ENCODE results near the gene RTP5.

RTP5 gene

DNA sequence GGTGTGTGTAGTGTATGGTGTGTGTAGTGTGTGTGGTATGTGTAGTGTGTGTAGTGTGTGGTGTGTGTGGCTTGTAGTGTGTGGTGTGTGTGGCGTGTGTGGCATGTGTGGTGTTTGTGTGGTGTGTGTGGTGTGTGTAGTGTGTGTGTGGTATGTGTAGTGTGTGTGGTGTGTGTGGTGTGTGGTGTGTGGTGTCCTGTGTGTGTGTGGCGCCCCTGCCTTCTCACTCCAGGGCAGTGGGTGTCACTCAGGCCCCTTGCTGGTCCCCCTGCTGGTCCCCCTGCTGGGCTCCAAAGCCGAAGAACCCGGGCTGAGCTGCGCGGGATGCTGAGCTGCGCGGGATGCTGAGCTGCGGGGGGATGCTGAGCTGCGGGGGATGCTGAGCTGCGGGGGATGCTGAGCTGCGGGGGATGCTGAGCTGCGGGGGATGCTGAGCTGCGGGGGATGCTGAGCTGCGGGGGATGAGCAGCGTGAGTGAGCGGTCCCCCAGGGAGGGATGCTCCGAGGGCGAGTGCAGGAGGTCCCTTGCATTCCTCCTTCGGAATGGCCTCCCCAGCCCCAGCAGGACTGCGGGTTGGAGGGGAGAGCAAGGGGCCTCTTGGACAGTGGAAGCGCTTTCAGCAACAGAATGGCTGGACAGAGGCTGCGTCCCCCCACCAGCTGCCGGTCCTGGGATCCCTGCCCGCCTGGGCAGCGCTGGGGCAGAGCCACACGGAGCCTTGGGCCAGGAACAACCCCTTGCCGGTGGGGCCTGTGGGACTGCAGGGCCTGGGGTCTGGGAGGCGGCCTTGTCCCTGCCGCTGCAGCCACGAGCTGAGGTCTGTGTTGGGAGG, 3.4 kb upstream of the RTP5 start:
- TF ChIP-seq TCF12 (IDR thresholded peaks at IDR 0.05; ENCODE audit: low read depth) (no peak), NFIC (IDR thresholded peaks at IDR 0.05) (no peak), YY1 (IDR thresholded peaks at IDR 0.05; ENCODE audit: low read depth) (no peak)
- TF ChIP-seq, protein P1, sequence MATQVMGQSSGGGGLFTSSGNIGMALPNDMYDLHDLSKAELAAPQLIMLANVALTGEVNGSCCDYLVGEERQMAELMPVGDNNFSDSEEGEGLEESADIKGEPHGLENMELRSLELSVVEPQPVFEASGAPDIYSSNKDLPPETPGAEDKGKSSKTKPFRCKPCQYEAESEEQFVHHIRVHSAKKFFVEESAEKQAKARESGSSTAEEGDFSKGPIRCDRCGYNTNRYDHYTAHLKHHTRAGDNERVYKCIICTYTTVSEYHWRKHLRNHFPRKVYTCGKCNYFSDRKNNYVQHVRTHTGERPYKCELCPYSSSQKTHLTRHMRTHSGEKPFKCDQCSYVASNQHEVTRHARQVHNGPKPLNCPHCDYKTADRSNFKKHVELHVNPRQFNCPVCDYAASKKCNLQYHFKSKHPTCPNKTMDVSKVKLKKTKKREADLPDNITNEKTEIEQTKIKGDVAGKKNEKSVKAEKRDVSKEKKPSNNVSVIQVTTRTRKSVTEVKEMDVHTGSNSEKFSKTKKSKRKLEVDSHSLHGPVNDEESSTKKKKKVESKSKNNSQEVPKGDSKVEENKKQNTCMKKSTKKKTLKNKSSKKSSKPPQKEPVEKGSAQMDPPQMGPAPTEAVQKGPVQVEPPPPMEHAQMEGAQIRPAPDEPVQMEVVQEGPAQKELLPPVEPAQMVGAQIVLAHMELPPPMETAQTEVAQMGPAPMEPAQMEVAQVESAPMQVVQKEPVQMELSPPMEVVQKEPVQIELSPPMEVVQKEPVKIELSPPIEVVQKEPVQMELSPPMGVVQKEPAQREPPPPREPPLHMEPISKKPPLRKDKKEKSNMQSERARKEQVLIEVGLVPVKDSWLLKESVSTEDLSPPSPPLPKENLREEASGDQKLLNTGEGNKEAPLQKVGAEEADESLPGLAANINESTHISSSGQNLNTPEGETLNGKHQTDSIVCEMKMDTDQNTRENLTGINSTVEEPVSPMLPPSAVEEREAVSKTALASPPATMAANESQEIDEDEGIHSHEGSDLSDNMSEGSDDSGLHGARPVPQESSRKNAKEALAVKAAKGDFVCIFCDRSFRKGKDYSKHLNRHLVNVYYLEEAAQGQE (IDR thresholded peaks at IDR 0.05; ENCODE audit: low read depth) = peak; percentile 84
- TF ChIP-seq, protein P2, sequence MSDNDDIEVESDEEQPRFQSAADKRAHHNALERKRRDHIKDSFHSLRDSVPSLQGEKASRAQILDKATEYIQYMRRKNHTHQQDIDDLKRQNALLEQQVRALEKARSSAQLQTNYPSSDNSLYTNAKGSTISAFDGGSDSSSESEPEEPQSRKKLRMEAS (IDR thresholded peaks at IDR 0.05) = no peak

DNA sequence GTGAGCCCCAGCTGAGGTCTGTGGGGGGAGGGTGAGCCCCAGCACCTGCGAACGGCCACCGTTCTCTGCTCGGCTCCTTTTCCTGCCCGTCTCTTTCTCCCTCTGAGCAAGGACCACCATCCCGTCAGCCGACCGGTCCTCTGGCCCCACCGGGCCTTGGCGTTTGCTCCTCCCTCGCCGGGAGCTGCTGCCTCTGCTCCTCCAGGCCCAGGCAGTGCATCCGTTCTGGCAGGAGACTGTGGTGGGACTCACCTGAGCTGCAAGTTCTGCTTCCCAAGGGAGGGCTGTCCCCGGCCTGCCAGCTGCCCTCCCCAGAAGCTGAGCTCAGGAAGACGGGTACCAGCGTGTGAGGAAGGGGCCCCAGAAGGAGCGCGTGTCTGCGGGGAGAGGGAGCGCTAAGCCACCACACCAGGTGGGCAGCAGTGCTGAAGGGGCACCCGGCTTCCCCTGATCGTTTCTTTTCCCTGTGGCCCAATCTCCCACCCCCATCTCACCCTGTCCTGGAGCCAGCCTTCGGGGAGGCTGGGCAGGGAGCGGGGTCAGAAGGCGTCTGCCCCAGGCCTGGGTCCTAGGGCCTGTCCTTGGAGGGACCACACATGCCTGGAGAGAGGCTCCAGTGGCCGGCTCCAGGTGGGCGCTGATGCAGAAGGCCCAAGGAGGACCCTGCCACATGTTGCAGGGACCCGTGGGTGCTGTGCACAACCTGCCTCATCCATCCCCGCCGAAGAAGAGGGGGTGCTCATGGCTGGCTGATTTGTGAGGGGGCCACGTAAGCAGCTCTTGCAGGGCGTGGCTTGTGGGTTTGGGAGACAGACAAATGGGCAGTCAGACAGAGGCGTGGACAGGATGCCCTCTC, 2.5 kb upstream of the RTP5 start:
- no peak for TF ChIP-seq CEBPB (IDR thresholded peaks at IDR 0.05)
- TF ChIP-seq YY1 (IDR thresholded peaks at IDR 0.05; ENCODE audit: low read depth) = no peak
- no peak for TF ChIP-seq TEAD4 (IDR thresholded peaks at IDR 0.05)
- TF ChIP-seq NFIC (IDR thresholded peaks at IDR 0.05) = no peak
- TF ChIP-seq, protein P1 (IDR thresholded peaks at IDR 0.05; ENCODE audit: low read depth) = no peak
- no peak for TF ChIP-seq CREB1 (IDR thresholded peaks at IDR 0.05; ENCODE audit: low read depth)
- TF ChIP-seq, protein P2 (IDR thresholded peaks at IDR 0.05) = no peak
- no peak for TF ChIP-seq RAD21 (IDR thresholded peaks at IDR 0.05; ENCODE audit: low read depth)
- TF ChIP-seq FOXM1 (IDR thresholded peaks at IDR 0.05; ENCODE audit: borderline replicate concordance, low read depth) = no peak
- TF ChIP-seq, protein P3, sequence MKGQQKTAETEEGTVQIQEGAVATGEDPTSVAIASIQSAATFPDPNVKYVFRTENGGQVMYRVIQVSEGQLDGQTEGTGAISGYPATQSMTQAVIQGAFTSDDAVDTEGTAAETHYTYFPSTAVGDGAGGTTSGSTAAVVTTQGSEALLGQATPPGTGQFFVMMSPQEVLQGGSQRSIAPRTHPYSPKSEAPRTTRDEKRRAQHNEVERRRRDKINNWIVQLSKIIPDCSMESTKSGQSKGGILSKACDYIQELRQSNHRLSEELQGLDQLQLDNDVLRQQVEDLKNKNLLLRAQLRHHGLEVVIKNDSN (IDR thresholded peaks at IDR 0.05) = no peak
- no peak for TF ChIP-seq ZBTB7A (IDR thresholded peaks at IDR 0.05; ENCODE audit: low read depth)
- TF ChIP-seq TAF1 (IDR thresholded peaks at IDR 0.05; ENCODE audit: low read depth) = no peak
- no peak for TF ChIP-seq EGR1 (IDR thresholded peaks at IDR 0.05)
- TF ChIP-seq EP300 (IDR thresholded peaks at IDR 0.05; ENCODE audit: borderline replicate concordance) = no peak
- TF ChIP-seq TCF12 (IDR thresholded peaks at IDR 0.05; ENCODE audit: low read depth) = no peak

DNA sequence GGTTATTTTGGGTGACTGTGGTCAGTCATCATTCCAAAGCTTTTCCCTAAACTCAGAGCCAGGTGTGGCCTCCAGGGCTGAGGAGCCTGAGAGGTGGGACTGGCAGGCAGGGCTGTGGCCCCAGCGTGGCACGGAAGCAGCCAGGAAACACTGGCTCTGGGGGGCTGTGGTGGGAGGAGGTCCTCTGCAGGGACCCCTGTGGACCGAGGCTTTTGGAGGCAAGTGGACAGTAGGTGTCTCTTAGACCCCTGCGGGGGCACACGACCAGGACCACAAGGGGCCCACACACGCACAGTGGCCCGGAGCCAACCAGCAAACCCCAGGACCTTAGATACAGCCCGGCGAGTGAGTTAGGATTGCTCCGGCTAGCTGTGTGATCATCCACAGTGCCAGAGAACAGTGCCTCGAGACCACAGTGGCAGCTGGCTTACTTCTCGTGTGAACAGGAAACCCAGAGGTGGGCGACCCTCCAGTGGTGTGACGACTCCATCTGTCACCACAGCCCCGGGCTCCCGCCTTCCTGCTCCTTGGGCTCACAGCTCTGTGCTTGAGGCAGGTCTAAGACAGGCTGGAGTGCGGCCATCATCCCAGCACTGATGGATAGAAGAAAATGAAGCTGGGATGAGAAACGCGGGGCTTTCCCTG, 1.6 kb upstream of the RTP5 start:
- TF ChIP-seq EP300 (IDR thresholded peaks at IDR 0.05; ENCODE audit: borderline replicate concordance) (no peak), EGR1 (IDR thresholded peaks at IDR 0.05) (no peak), TCF12 (IDR thresholded peaks at IDR 0.05; ENCODE audit: low read depth) (no peak)

DNA sequence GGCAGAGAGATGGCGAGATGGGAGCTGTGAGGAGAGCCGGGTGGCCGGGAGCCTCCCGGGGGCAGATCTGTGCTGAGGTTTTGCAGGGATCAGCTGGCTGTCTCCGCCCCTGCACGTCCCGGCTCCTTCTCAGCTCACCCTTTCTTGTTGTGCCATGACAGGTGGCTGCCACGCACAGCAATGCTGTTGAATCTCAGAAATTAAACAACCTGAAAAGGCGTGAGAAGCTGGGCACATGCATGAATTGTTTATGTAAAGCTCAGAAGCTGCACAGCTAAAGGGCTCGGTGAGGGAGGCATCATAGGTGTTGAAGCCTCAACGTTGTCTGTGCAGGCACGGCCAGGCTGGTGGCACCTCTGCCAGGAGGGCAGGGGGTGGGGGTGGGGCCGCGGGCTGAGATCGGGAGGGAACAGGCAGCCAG, 858 bp upstream of the RTP5 start:
- TF ChIP-seq EP300 (IDR thresholded peaks at IDR 0.05; ENCODE audit: borderline replicate concordance) (no peak), CREB1 (IDR thresholded peaks at IDR 0.05; ENCODE audit: low read depth) (no peak), FOXM1 (IDR thresholded peaks at IDR 0.05; ENCODE audit: borderline replicate concordance, low read depth) (no peak), NFIC (IDR thresholded peaks at IDR 0.05) (no peak), RAD21 (IDR thresholded peaks at IDR 0.05; ENCODE audit: low read depth) (no peak), TEAD4 (IDR thresholded peaks at IDR 0.05) (no peak), CEBPB (IDR thresholded peaks at IDR 0.05) (no peak), EGR1 (IDR thresholded peaks at IDR 0.05) (no peak), YY1 (IDR thresholded peaks at IDR 0.05; ENCODE audit: low read depth) (no peak), ZBTB7A (IDR thresholded peaks at IDR 0.05; ENCODE audit: low read depth) (no peak), TCF12 (IDR thresholded peaks at IDR 0.05; ENCODE audit: low read depth) (no peak), TAF1 (IDR thresholded peaks at IDR 0.05; ENCODE audit: low read depth) (no peak)
- TF ChIP-seq, protein P3 (IDR thresholded peaks at IDR 0.05) = no peak
- TF ChIP-seq, protein P2 (IDR thresholded peaks at IDR 0.05) = no peak
- TF ChIP-seq, protein P1 (IDR thresholded peaks at IDR 0.05; ENCODE audit: low read depth) = no peak

Measured in Ishikawa (cell line).